Activated gamma-delta T cell (primary cell): ENCODE data around the gene USP54.

ENCODE experiments used
- DNase-seq: peaks from one replicate; lab custom pipeline; 2025; lab: John Stamatoyannopoulos, UW

USP54 gene

GRCh38 chr10:73467206-73467605 is 123.9 kb downstream of the USP54 start:
- DNase-seq = no peak

- DNase-seq = no peak
Measured at GRCh38 chr10:73465978-73466726, 125.0 kb downstream of the USP54 start.

DNA sequence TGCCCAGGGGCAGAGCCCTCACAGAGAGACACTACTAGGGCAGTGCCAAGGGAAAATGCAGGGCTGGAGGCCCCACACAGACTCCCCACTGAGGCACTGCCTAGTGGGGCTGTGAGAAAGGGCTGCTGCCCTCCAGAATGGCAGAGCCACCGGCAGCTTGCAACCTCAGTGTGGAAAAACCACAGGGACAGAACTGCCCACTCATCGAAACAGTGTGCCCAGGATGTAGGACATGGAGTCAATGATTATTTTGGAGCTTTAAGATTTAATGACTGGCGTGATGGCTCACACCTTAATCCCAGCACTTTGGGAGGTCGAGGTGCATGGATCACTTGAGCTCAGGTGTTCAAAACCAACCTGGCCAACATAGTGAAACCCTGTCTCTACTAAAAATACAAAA is 130.2 kb downstream of the USP54 start:
- no peak for DNase-seq

- DNase-seq = no peak
Measured at GRCh38 chr10:73459683-73460314, 131.3 kb downstream of the USP54 start.

- DNase-seq = no peak
Measured at GRCh38 chr10:73456187-73456890, 134.8 kb downstream of the USP54 start.

DNA sequence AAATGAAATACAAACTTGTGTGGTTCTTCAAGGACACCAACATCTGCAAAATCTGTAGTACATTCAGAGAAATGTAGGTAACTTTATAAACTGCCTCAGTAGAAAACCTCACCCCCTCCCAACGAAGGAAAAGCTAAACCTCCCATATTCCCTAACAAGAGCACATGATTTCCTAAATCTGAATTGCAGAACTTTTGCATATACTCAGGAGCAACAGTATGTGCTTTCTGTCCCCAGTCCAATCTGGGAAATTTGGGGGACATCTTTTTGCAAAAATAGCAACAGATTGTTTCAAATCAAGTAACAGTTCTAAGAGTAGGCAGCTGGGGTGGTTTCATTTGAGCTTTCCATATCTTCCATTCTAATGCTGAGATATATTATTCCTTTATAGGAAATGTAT is 142.0 kb downstream of the USP54 start:
- no peak for DNase-seq

GRCh38 chr10:73448384-73448783 is 142.8 kb downstream of the USP54 start:
- DNase-seq = no peak
